VCaP (cell line): Measurements from ENCODE around the gene ARHGAP24.
"Not testable (repeated sequence)": the region's sequence is repeated elsewhere in the genome, so short reads cannot be mapped to it uniquely, and the experiment has no call there.

Source experiments
- H3K27ac ChIP-seq: fragments of 450-650 bp; 2 replicates; pipeline ENCODE4 v1.5.1; 2017
- CTCF ChIP-seq: fragments of 450-650 bp; conservative IDR thresholded peaks from 2 replicates; pipeline ENCODE4 v1.5.1; 2017; ENCODE audit warnings: mild to moderate bottlenecking, moderate library complexity

The ARHGAP24 gene

DNA sequence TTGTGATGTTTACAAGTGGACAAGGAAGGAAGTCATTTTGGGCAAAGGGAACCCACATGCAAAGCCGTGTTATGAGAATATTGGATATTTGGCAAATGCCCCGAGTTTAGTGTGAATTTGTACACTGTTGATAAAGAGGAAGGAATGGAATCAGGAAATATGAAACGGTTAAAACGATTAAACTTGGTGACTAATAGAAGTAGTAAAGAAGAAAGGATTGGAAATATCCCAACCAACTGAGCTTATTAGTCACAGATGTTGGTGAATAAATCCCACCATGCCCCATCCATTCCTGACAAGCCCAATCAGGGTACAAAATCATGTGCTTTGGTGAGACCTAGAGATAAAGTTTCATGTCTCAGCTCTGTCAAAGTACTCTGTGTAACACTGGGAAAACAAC, 22.0 kb downstream of the ARHGAP24 start:
- no peak overlapping the region for H3K27ac ChIP-seq
- TF ChIP-seq CTCF: no peak

DNA sequence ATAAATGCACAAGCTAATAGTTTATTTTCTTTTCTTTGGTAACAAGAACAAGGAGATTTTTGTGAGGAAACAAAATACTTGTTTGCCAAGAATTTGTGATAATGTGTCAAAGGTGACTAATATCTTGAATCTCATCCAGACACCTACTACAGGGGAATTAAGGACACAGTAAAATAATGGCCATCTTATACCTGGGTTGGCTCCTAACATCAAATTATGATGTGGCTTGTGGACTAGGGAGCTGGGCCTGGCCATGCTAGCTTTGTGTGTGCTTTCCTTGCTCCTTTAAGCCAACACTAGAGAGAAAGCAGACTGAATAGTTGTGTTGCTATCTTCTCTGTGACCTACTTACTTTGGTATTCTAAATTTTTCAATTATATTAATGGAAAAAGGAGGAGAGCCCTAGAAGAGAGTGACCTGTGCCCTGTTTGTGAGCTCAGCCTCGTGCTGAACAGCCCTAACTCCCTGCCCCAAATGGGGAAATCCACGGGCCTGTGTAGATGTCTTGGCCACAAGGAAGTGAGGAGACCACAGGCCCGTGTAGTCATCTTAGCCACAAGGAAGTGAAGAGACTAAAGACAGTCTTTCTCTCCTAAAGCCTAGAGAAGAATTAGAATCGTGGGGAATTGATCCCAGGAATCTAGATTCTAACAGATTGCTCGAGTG, 23.3 kb downstream of the ARHGAP24 start:
- TF ChIP-seq CTCF: no peak
- peak overlapping the region; percentile 33 for H3K27ac ChIP-seq

DNA sequence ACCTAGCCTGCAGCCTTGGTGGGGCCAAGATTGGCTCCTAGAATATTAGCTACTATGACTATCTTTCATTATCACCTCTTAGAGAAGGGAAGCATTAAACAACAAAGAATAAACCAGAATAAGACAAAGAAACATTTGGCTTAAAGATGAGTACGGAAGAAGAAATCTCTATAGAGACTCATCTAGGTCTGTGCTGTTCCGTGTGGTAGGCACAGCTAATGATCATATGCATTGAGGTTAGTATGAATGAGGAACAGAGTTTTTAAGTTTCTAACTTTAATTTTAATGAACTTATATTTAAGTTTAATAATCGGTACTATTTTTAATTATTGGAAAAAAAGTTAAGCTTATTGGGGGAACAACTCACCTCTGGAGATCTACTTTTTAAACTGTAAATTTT, 24.6 kb downstream of the ARHGAP24 start:
- no peak for TF ChIP-seq CTCF
- H3K27ac ChIP-seq: no peak overlapping the region

DNA sequence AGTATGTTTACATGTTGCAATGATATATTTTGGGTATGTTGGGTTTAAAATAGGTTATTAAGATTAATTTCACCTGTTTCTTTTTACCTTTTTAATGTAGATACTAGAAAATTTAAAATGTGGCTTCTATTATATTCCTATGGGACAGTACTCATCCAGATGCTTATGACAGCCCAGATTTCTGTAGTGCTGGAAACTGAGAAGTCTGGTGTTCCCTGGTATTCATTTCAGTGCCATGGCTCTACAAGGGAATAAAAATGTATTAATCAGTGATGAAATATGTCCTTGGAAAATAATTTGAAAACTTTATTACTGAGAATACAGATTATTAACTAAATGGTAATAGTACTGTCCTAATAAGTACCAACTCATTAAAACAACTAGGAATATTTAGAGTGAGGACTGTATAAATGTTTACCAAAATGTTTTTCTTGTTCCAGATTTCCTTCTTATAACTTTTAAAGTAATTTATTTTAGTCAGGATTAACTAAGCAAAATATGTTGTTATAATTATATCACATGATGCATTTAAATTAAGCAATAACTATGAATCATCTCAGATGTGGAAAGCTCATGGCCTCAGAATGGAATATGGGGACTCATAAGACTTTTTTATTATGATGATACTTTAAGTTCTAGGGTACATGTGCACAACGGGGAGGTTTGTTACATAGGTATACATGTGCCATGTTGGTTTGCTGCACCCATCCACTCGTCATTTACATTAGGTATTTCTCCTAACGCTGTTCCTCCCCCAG, 25.3 kb downstream of the ARHGAP24 start:
- TF ChIP-seq CTCF: no peak
- no peak overlapping the region for H3K27ac ChIP-seq

- H3K27ac ChIP-seq: not testable (repeated sequence)
Measured at GRCh38 chr4:85501145-85501544, 26.2 kb downstream of the ARHGAP24 start.

DNA sequence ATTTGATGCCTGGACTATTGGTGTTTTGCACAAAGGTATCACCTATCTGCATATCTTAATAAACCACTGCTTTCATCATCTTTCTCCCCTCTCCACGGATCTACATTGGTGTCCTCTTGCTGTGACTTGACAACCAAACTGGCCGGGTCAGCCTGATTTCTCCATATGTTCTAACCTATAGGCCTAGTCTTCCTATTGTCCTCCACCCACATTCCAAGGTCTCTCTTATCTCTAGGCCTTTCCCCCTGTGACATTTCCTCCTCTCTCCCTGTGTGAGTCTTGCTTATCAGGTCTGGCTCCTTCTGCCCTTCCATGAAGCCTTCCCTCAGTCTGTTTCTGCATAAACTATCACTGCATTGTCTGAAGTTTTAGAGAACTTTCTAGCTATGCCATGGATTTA, 33.7 kb downstream of the ARHGAP24 start:
- TF ChIP-seq CTCF: no peak
- no peak overlapping the region for H3K27ac ChIP-seq

GRCh38 chr4:85509882-85510631, 35.1 kb downstream of the ARHGAP24 start:
- TF ChIP-seq CTCF: no peak
- no peak overlapping the region for H3K27ac ChIP-seq
